Fibroblast of mammary gland (primary cell): Measurements from ENCODE around the gene CST7.

Source experiments
- DNase-seq: peaks from one replicate; pipeline ENCODE4 v3.0.0-alpha.2; 2010; ENCODE audit warnings: low read depth
- H3K4me3 ChIP-seq: 2 replicates; pipeline ENCODE4 v1.5.1; 2011; ENCODE audit warnings: low read depth, mild to moderate bottlenecking, low read length, moderate library complexity; ENCODE audit not compliant: control insufficient read depth
- TF ChIP-seq, protein P1 (sequence below): conservative IDR thresholded peaks from 2 replicates; pipeline ENCODE4 v1.5.1; 2011; ENCODE audit warnings: low read depth, low read length, inconsistent platforms; ENCODE audit not compliant: control insufficient read depth, insufficient read depth

CST7 gene

GRCh38 chr20:25007491-25008305 lies 58.6 kb downstream of the CST7 start:
- DNase-seq: no peak
- TF ChIP-seq, protein P1, sequence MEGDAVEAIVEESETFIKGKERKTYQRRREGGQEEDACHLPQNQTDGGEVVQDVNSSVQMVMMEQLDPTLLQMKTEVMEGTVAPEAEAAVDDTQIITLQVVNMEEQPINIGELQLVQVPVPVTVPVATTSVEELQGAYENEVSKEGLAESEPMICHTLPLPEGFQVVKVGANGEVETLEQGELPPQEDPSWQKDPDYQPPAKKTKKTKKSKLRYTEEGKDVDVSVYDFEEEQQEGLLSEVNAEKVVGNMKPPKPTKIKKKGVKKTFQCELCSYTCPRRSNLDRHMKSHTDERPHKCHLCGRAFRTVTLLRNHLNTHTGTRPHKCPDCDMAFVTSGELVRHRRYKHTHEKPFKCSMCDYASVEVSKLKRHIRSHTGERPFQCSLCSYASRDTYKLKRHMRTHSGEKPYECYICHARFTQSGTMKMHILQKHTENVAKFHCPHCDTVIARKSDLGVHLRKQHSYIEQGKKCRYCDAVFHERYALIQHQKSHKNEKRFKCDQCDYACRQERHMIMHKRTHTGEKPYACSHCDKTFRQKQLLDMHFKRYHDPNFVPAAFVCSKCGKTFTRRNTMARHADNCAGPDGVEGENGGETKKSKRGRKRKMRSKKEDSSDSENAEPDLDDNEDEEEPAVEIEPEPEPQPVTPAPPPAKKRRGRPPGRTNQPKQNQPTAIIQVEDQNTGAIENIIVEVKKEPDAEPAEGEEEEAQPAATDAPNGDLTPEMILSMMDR: no peak
- no peak overlapping the region for H3K4me3 ChIP-seq

GRCh38 chr20:25008388-25009217 lies 59.5 kb downstream of the CST7 start:
- TF ChIP-seq, protein P1: no peak
- no peak for DNase-seq
- H3K4me3 ChIP-seq: no peak overlapping the region
